GM08714 (cell line): ENCODE data around the gene ZNF594.
"Not testable (repeated sequence)": the region's sequence is repeated elsewhere in the genome, so short reads cannot be mapped to it uniquely, and the experiment has no call there.

Source experiments
- H3K4me3 ChIP-seq: fragments of 200-500 bp; sonication (Bioruptor generic); 2 replicates; pipeline ENCODE4 v1.5.1; 2014; ENCODE audit warnings: mild to moderate bottlenecking, low read length, inconsistent platforms
- ZNF274 ChIP-seq: IDR thresholded peaks from 2 replicates; pipeline ENCODE4 v1.6.1; 2012; ENCODE audit warnings: mild to moderate bottlenecking, low read depth, low read length

The ZNF594 gene

GRCh38 chr17:5191541-5192417, at the start of gene ZNF594:
Gene ZNF594, minus strand, starts transcription at chr17:5191868. Its CDS starts 7,612 bp downstream, at chr17:5184256.
- H3K4me3 ChIP-seq, result peak within 1 kb of the TSS; percentile 99
- TF ChIP-seq ZNF274, result no peak

DNA sequence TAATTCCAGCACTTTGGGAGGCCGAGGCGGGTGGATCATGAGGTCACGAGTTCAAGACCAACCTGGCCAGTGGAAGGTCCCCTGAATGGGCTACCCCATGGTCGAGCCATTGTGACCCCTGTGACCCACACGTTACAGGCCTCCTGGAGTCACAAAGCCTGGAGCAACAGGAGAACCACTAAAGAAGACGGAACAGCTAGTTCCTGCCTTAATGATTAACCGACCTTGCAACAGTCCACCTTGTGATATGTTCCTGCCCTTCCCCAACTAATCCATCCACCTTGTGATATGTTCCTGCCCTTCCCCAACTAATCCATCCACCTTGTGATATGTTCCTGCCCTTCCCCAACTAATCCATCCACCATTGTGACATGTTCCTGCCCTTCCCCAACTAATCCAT, 48.1 kb upstream of the ZNF594 start:
- H3K4me3 ChIP-seq, result not testable (repeated sequence)

- no peak for TF ChIP-seq ZNF274
- H3K4me3 ChIP-seq, result no peak overlapping the region
Measured at GRCh38 chr17:5238333-5238732, 46.7 kb upstream of the ZNF594 start.

GRCh38 chr17:5237541-5238016, 45.9 kb upstream of the ZNF594 start:
- no peak overlapping the region for H3K4me3 ChIP-seq
- TF ChIP-seq ZNF274, result no peak

- no peak overlapping the region for H3K4me3 ChIP-seq
- TF ChIP-seq ZNF274, result no peak
Measured at GRCh38 chr17:5236938-5237540, 45.4 kb upstream of the ZNF594 start.

DNA sequence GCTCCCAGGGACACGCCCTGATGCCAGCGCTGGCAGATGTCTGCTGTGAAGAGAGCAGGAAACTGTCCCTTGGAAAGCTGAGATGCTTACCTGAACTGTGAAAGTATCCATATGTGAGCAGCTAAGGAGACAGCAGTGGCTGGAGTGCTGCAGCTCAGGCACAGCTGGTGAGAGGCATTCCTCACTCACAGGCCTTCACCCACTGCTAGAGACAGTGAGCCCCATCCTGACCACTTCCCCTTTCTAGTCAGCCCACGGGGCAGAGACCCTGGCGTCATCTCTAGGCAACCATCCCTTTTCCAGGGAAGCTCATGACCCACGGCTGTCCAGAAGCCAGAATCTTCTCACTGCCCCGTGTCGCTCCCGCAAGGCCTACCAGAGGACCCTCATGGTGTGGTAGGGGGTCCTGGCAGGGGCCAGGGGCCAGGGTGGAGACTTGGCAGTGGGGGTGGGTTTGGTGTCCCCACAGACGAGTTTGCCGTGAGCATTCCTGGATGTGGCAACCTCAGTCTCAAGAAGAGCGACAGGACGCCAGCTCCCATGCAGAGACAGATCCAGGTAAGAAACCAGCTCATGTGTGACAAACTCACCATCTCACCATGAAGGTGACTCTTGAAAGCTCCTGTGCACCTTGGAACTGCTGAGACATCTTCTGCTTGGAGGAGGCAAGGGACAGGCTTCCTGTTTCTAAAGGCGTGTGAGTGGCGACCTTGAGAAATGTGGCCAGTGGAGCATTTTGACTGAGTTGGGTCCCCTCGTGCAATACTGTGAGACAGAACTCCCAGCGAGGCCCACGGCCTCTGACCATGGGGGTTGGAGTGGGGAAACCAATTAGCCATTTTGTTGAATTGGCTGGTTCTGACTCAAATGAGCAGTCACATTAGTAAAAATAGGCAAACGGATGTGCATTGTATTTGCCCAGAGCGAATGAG, 43.2 kb upstream of the ZNF594 start, which contains the start of gene SCIMP:
SCIMP (minus strand) TSS at position 216 of the 932 bp plus-strand sequence; CDS start at position 111, 105 bp downstream.
- no peak for TF ChIP-seq ZNF274
- H3K4me3 ChIP-seq, result peak within 1 kb of the TSS; percentile 46

DNA sequence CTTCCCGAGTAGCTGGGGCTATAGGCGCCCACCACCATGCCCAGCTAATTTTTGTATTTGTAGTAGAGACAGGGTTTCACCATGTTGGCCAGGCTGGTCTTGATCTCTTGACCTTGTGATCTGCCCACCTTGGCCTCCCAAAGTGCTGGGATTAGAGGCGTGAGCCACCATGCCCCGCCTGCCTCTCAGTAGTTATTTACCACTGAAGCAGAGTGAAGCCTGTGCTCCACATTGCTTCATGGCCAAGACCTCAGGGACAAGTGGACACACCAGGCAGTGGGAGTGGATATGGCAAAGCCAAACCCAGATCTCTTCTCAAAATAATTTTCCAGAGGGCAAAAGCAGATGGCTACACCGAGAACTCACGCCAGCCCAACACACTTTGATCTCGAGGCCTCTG, 41.8 kb upstream of the ZNF594 start:
- H3K4me3 ChIP-seq, result peak overlapping the region; percentile 46; the same call in 1 of the 2 replicates

DNA sequence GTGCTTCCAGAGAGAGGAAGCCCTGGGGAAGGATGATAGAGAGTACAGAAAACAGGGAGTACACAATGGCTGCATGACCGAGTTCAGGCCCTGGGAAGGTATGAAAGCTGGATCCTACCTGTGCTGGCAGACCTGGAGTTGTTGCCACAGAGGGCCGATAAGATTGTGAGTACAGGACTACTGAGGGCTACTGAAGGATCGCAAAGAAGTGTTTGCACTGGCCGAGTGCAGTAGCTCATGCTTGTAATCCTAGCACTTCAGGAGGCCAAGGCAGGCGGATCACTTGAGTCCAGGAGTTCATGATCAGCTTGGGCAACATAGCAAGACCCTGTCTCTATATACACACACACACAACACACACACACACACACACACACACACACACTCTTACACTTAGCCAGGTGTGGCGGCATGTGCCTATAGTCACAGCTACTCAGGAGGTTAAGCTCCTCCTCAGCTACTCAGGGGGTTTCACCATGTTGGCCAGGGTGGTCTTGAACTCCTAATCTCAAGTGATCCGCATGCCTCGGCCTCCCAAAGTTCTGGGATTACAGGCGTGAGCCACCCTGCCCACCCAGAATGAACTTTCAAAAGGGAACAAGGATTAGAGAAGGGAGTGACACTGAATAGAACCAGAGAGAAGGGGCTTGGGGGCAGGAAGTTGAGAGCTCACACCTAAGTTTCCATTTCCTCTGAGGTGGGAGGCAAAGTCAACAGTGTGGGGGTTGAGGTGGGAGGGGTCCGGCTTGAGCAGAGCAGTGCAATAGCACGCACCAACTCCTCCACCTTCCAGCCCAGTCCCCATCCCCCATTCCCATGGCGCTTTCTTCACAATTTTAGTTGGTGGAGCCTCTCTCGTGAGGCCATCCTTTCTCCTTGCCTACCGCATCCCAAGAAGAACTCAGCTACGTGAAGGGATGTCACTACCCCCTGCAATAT, 35.5 kb upstream of the ZNF594 start:
- H3K4me3 ChIP-seq, result peak overlapping the region; percentile 12; the same call in 1 of the 2 replicates
- TF ChIP-seq ZNF274, result no peak

GRCh38 chr17:5225668-5226457, 34.2 kb upstream of the ZNF594 start:
- TF ChIP-seq ZNF274, result no peak
- no peak overlapping the region for H3K4me3 ChIP-seq

GRCh38 chr17:5221912-5222311, 30.2 kb upstream of the ZNF594 start:
- H3K4me3 ChIP-seq, result not testable (repeated sequence)

- no peak overlapping the region for H3K4me3 ChIP-seq
- no peak for TF ChIP-seq ZNF274
Measured at GRCh38 chr17:5220074-5220473, 28.4 kb upstream of the ZNF594 start.

DNA sequence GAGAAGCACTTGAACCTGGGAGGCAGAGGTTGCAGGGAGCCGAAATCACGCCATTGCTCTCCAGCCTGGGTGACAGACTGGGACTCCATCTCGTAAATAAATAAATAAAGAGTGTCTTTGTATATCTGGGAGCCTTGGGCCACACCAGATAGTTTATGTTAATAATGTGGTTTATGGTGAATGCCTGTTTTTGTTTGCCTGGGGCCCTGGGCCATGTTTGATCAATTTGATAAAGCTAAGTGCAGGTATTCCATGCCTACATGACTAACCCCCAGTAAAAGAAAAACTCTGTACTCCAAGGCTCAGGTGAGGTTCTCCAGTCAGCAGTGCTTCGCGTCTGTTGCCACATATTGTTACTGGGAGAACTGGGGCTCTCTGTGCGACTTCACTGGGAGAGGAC, 27.9 kb upstream of the ZNF594 start:
- no peak for TF ChIP-seq ZNF274
- no peak overlapping the region for H3K4me3 ChIP-seq

- not testable (repeated sequence) for H3K4me3 ChIP-seq
Measured at GRCh38 chr17:5217562-5217961, 25.9 kb upstream of the ZNF594 start.
